Epithelial cell of proximal tubule (primary cell): ENCODE data around the gene CCDC86. TPM values are rescaled to one million over a fixed set of nuclear protein-coding genes. Genes with fewer than 3 reads are reported as not detected.
A peak's percentile ranks its signal among the peaks of the same experiment; 100 is the strongest.

ENCODE experiments used
- DNase-seq: peaks from one replicate; pipeline ENCODE4 v3.0.0-alpha.2; 2011; ENCODE audit warnings: low read depth
- H3K4me3 ChIP-seq: 2 replicates; pipeline ENCODE4 v1.5.1; 2011; ENCODE audit warnings: low read depth, mild to moderate bottlenecking, low read length
- CTCF ChIP-seq: conservative IDR thresholded peaks from 2 replicates; pipeline ENCODE4 v1.5.1; 2012; ENCODE audit warnings: low read depth, mild to moderate bottlenecking, low read length
- total RNA-seq: library from RNA; depleted of rRNA; stranded (reverse); fragments of >200 nt; gene quantifications from 2 replicates; pipeline ENCODE4 v1.2.3, GENCODE V29; 2015

Gene CCDC86
- total RNA-seq, 1 donor from 2014 or later: 38.6 TPM

- no peak for TF ChIP-seq CTCF
- DNase-seq: no peak
These were observed 1.2 kb upstream of the CCDC86 start for GRCh38 chr11:60840470-60841430.

GRCh38 chr11:60842668-60843600 is 1.0 kb downstream of the CCDC86 start:
- peak overlapping the region; percentile 99 for H3K4me3 ChIP-seq
- TF ChIP-seq CTCF: no peak
- no peak for DNase-seq

More at GRCh38 chr11:60840470-60841430, 1.2 kb upstream of the CCDC86 start:
- H3K4me3 ChIP-seq: no peak overlapping the region

- H3K4me3 ChIP-seq: peak overlapping the region; percentile 99
- DNase-seq: no peak
- TF ChIP-seq CTCF: no peak
These were observed 2.3 kb downstream of the CCDC86 start for GRCh38 chr11:60844045-60844869.

GRCh38 chr11:60844870-60845221 is 2.9 kb downstream of the CCDC86 start:
- no peak for TF ChIP-seq CTCF
- DNase-seq: no peak
- peak overlapping the region; percentile 99 for H3K4me3 ChIP-seq

GRCh38 chr11:60845338-60845737 is 3.4 kb downstream of the CCDC86 start:
- TF ChIP-seq CTCF: no peak
- H3K4me3 ChIP-seq: no peak overlapping the region
- DNase-seq: no peak

GRCh38 chr11:60847281-60847680 is 5.4 kb downstream of the CCDC86 start:
- no peak overlapping the region for H3K4me3 ChIP-seq
- DNase-seq: no peak
- no peak for TF ChIP-seq CTCF
